Right lung (tissue), 5 donors: ENCODE results near the gene GEMIN4. TPM values are rescaled to one million over a fixed set of nuclear protein-coding genes. Genes with fewer than 3 reads are reported as not detected.

Source experiments
- DNase-seq, 2 donors: peaks; one replicate each; pipeline ENCODE4 v3.0.0-alpha.2; 2013
- polyA plus RNA-seq, 5 donors: library from polyadenylated mRNA; unstranded; fragments of 120-200 nt; gene quantifications; one replicate each; pipeline versions ENCODE4 v1.2.1 to v1.2.3, GENCODE V29; 2013; ENCODE audit warnings: inconsistent platforms in 1 of 5, low replicate concordance in 1 of 5; ENCODE audit not compliant: insufficient read length in 5 of 5, insufficient read depth in 1 of 5

Gene GEMIN4
- polyA plus RNA-seq, 5 donors = 26.1 to 34.0 (median 29.6) TPM

DNA sequence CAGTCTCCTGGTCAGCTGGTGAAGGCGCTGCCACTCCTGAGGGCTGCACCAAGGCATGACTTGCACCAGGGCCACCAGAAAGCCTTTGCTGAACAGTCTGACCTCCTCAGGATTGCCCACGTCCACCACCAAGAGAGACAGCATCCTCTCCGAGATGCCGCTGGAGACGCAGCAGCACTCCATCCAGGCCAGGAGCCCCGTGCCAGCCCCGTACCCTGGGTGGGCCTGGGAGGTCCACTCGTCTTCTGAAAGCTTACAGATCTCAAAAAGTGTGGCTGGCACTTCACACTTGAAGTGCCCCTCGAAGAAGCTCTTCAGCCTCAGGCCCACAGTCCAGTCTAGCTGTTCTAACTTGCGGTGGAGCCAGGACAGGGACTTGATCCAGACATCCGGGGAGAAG is 6.7 kb downstream of the GEMIN4 start:
- DNase-seq = no peak

DNA sequence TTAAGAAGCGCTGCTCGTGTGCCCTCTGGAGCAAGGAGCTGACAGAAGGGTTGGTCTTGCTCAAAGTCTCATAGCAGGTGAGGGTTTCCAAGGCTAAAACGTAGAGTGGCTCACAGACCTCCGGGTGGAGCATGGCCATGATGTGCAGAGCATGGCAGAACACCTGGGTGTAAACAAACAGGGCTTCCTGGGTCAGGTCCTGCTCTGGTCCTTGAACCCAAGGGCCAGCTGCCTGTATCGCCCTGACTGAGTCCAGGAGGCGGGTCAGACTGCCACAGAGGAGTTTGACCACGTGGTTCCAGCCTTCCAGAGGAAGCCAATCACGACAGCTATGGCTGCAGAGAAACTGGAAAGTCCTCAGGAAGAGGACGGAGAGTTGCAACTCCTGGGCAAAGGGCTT is 7.1 kb downstream of the GEMIN4 start:
- no peak for DNase-seq

DNA sequence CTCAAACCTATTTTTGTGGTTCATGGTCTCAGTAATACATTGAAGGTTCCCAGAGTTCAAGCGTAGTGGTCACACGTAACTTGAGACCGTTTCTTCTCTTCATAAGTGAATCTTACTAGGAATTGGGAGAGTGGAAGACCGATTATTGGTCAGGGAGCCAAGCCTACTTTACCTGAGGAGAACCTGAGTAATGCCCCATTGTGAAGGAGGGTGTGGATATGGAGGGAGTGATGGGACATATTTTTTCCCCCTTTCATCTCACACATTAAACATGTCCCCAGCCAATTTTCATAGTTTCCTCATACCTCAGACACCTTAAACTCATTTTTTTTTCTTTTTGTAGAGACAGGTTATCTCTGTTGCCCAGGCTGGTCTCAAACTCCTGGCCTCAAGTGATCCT is 8.9 kb downstream of the GEMIN4 start:
- no peak for DNase-seq

GRCh38 chr17:742147-742793 is 9.8 kb downstream of the GEMIN4 start:
- no peak for DNase-seq

DNA sequence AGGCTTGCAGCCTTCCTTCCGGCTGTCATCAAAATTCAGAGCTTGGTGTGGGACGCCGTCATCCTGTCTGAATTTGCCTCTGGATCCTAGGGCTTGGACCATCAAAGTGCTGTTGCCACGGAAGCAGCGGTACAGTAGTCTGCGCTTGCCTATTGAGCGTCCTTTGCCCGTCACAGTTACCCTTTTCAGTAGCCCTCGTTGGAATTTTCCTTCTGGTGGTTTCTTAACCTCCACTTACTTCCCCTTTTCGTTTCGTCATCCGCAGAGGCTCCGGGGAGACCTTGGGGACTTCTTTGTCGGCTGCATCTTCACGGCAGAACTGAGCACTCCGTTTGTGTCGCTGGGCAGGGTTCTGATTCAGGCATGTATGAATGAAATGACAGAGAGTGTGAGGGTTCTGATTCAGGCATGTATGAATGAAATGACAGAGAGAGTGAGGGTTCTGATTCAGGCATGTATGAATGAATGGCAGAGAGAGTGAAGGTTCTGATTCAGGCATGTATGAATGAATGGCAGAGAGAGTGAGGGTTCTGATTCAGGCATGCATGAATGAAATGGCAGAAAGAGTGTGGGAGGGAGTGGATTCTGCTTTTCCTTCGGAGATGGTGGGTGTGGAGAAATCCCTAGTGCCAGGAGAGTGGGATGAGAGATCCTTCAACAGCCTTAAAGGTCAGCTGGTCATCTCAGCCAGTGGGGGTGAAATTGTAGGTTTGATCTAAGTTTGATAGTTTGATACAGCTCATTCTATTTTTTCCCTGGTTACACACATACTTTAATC is 11.6 kb downstream of the GEMIN4 start:
- DNase-seq = no peak

DNA sequence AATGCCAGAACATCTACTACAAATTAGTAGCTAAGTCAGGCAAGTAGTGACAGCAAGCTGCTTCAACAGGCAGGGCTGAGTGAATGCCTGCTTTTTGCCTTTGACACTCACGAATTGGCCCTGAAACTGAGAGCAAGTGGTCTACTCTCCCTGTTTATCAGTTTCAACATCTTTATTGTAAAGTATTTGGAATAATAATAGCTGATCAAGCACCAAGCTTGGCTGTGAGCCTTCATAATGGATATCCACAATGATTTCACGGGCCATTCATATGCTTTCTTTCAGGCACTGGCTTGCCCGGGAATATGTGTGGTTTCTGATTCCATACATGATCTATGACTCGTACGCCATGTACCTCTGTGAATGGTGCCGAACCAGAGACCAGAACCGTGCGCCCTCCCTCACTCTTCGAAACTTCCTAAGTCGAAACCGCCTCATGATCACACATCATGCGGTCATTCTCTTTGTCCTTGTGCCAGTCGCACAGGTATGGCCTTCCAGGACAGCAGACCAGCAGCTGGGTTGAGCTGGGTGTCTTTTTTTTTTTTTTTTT is 14.4 kb downstream of the GEMIN4 start:
- no peak for DNase-seq

- DNase-seq = no peak
These were observed 18.3 kb downstream of the GEMIN4 start for GRCh38 chr17:733743-734142.

GRCh38 chr17:732902-733720 is 19.0 kb downstream of the GEMIN4 start:
- no peak for DNase-seq

- DNase-seq = peak; percentile 65 to 66
These were observed 19.8 kb downstream of the GEMIN4 start, which contains the start of gene TLCD3A for GRCh38 chr17:732067-732901. TLCD3A (plus strand) TSS chr17:732596; CDS start chr17:732648, 52 bp downstream.

DNA sequence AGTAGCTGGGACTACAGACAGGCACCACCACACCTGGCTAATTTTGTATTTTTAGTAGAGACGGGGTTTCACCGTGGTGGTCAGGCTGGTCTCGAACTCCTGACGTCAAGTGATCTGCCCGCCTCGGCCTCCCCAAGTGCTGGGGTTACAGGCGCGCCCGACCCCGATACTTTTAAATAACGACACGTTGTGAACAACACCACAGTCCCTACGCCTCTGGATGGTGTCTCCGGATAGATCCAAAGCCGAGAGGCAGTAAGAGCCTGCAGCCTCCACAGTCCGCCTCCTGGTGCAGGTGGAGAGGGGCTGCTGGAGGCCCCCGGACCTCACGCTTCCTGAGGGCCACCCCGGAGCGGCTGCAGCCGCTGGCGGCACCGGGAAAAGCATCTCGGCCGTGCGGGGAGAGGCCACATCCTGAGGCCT is 20.4 kb downstream of the GEMIN4 start:
- DNase-seq = peak in 1 of 2 donors; percentile 23

DNA sequence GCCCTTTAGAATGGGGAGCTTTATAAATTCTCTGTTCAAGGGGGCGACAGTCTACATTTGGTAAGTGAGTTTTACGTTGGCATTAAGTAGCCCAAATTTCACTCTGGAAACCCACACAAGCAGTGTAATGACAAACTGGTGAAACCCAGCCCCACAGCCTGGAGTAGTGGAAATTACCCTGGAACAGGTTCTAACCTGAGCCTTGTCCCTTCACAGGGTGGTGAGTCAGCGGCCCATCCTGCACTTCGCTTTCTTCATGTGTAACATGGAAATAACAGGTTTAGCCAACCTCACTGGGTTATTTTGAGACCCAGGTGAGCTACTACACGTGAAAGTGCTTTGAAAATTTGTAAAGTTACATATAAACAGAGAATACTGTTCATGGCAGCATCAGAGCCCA is 23.2 kb downstream of the GEMIN4 start:
- no peak for DNase-seq

DNA sequence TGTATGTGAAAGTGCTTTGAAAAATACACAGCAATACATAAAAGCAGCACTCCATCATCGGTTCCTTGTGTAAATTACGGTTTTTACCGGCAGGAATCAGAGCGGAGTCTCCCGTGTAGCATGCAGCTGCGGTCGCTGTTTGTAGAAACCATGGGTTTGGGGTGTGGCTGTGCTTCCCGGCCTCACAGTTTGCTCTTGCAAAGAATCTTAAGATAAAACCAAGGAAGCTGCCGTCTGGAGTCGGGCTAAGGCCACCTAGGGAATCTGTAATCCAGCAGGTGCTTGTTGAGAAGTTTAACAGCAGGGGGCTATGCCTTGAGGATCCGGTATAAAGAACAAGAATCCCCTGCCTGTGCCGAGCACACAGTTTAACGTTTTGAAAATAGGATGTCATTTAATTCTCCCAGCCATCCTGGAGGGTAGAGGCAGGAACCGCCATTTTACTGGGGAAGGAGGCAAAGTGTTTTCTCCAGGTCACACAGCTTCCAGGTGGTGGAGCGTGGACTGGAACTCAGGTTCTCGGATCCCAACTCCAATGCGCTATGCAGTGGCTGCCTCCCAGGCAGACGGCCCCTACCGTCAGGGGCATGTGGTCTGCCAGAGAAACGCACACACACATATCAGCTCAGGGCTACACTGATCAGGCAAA is 25.7 kb downstream of the GEMIN4 start:
- DNase-seq = peak in 1 of 2 donors; percentile 19

GRCh38 chr17:725746-726145 is 26.3 kb downstream of the GEMIN4 start:
- no peak for DNase-seq

DNA sequence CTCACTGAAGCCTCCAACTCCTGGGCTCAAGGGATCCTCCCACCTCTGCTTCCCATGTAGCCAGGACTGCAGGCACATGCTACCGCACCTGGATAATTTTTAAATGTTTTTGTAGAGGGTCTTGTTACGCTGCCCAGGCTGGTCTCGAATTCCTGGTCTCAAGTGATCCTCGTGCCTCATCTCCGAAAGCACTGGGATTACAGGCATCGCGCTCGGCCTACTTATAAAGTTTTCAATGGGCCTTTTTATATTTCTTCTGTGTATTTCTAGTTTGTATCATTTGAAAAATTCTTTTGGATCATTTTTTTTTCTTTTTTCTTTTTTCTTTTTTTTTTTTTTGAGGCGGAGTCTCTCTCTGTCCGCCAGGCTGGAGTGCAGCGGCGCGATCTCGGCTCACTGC is 27.0 kb downstream of the GEMIN4 start:
- DNase-seq = no peak

DNA sequence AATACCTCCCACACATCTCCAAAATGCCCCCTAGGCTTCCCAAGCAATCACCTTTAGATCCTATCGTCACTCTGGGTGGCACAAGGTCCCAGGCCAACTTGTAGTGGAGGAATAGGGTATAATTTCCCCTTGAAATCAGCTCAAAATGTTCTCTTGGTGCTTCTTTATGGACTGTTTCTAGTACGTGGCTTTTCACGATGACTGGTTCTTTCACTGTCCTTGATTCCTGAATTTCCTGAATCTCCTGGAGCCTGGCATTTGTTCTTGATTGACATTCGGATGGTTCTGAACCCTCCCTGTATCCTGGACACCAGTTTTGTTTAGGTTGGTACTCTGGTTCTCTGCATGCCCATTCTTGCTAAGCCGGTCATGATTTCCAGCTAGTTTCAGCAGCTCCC is 30.5 kb downstream of the GEMIN4 start:
- DNase-seq = no peak

DNA sequence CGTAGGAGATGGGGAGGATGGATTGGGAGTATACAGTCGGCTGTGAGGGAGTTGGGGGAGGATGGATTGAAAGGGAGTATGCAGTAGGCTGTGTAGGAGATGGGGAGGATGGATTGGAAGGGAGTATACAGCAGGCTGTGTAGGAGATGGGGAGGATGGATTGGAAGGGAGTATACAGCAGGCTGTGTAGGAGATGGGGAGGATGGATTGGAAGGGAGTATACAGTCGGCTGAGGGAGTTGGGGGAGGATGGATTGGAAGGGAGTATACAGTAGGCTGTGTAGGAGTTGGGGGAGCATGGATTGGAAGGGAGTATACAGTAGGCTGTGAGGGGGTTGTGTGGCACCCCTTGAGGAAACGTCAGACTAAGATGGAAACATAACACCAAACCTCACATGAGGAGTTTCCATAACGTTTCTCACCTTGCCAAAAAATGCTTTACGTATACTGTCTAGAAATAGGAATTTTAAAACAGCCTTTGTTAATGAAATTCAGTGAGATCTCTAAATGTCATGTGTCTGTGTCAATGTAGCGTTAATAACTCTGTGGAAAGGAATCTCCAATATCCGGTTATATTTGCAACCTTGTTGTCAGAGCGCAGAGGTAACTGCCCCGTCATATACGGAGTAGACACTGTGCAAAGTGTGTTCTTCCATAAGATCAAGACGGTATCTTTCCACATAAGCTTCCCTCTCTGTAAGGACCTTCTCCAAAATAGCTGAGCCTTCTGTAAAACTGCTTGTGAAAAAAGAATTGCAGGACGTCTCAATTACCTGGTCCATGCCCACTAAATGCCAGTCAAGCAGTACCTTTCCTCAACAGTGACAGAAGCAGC is 31.1 kb downstream of the GEMIN4 start:
- DNase-seq = no peak

- no peak for DNase-seq
These were observed 34.0 kb downstream of the GEMIN4 start for GRCh38 chr17:718075-718474.

DNA sequence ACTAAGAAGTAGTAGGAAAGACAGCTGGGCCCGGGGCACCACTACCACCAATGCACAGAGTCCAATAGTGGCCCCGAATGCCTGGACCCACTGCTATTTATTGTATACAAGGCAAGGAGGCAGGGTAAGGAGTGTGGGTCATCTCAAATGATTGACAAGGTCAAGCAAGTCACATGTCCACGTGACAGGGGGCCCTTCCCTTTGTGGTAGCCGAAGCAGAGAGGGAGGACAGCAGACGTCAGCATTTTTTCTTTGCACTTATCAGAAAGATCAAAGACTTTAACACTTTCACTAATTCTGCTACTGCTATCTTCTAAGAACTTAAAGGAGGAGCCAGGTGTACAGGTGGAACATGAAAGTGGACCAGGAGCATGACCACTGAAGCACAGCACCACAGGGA is 43.9 kb downstream of the GEMIN4 start:
- no peak for DNase-seq

DNA sequence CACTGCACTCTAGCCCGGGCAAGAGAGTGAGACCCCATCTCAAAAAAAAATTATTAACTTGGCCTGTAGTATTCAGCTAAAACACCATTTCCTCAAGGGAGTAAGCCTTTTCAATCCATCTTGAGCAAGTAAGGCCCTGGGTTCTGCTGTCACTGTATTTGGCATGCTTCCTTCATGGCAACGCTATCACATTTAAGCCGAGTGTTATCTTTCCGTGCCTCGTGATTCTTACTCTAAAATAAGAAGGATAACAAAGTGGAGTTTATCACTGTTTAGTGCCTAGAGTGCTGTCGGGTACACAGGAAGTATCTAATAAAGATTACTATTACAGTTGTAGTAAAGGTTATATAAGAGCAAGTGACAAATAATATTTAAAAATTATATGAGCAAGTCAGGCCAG is 46.2 kb downstream of the GEMIN4 start:
- no peak for DNase-seq

GRCh38 chr17:705011-705410 is 47.1 kb downstream of the GEMIN4 start:
- DNase-seq = no peak
